IPS-15b (cell line): ENCODE measurements around the gene FLNC.

Experiments
- H3K27me3 ChIP-seq: one replicate; pipeline ENCODE4 v1.6.1; 2013; ENCODE audit warnings: low read length; ENCODE audit not compliant: control insufficient read depth, insufficient read depth
- H3K36me3 ChIP-seq: one replicate; pipeline ENCODE4 v1.6.1; 2013; ENCODE audit warnings: low read length; ENCODE audit not compliant: control insufficient read depth, insufficient read depth
- H3K4me1 ChIP-seq: one replicate; pipeline ENCODE4 v1.6.1; 2013; ENCODE audit warnings: mild to moderate bottlenecking, low read length; ENCODE audit not compliant: control insufficient read depth, insufficient read depth
- H3K4me3 ChIP-seq: one replicate; pipeline ENCODE4 v1.5.1; 2013; ENCODE audit warnings: low read depth, low read length
- H3K9ac ChIP-seq: one replicate; pipeline ENCODE4 v1.6.1; 2013; ENCODE audit warnings: low read depth, mild to moderate bottlenecking, low read length
- H3K9me3 ChIP-seq: one replicate; pipeline ENCODE4 v1.6.1; 2013; ENCODE audit warnings: mild to moderate bottlenecking, low read length; ENCODE audit not compliant: control insufficient read depth, insufficient read depth

The FLNC gene

DNA sequence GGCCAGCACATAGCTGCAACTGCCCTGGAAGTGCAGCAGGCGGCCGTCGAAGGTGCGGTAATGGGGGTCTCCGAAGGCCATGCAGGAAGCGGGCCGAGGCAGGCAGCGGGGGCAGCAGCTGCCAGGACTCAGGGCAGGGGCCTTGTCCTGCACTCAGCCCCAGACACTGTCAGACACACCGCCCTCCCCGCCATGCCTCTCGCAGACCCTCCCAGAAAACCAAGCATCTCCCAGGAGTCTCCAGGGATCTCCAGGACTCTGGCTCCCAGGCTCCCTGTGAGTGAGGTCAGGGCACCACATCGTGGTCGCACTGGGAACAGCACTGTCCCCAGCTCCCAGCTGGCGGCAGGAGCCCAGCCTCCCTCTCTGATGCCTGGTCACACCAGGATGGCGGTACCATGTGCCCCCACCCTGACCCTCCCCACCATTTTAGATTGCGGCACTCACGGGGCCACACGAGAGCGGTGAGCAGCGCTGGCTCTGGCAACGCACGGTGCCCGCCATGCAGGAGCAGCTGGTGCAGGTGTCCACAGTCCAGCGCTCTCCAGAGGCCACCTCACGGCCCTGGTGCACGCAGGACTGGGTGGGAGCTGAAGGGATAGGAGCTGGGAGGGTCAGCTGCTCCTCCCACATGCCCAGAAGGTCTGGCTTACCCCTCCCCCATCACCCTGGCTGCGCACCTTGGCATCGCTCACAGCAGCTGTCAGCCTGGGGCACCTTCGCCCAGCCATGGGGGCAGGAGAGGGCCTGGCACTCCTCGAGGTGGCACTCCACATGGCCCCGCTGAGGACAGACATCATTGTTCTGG, 49.9 kb downstream of the FLNC start:
- no peaks in the 10 kb centered on the region for H3K36me3 ChIP-seq
- peaks cover 2% of the 10 kb centered on the region for H3K4me1 ChIP-seq
- H3K4me3 ChIP-seq = no peak overlapping the region
- H3K27me3 ChIP-seq = no peaks in the 10 kb centered on the region
- no peaks in the 10 kb centered on the region for H3K9me3 ChIP-seq
- H3K9ac ChIP-seq = no peak overlapping the region

DNA sequence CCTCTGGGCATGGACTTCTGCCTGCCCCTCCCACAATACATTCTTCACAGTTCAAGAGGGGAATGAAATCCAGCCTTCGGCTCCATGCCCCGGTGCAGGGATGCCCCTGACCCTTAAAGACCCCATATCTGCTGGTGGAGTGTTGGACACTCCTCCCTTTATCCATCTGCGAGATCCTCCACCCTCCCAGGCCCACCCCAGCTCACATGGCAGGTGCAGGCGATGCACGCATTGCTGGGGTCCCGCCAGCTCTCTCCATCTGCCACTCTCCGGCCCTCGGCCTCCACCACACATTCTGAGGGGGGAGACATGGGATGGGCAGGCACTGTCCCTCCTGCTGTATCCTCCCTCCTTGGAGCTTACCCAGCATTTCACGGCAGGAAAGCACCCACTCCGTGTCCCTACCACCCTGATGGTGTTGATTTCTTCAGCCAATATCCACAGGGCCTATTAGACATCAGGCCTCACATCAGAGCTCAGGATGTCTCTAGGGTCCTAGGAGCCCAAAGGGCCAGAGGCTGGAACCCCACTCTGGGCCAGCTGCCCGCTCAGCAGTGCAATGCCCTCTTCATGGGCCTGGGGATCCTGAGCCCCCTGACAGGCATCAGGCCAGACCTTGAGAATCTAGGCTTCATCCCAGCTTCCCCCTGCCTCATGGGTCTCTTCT, 50.7 kb downstream of the FLNC start:
- no peaks in the 10 kb centered on the region for H3K27me3 ChIP-seq
- peaks cover 2% of the 10 kb centered on the region for H3K4me1 ChIP-seq
- no peak overlapping the region for H3K4me3 ChIP-seq
- no peaks in the 10 kb centered on the region for H3K36me3 ChIP-seq
- H3K9ac ChIP-seq = no peak overlapping the region
- H3K9me3 ChIP-seq = no peaks in the 10 kb centered on the region

DNA sequence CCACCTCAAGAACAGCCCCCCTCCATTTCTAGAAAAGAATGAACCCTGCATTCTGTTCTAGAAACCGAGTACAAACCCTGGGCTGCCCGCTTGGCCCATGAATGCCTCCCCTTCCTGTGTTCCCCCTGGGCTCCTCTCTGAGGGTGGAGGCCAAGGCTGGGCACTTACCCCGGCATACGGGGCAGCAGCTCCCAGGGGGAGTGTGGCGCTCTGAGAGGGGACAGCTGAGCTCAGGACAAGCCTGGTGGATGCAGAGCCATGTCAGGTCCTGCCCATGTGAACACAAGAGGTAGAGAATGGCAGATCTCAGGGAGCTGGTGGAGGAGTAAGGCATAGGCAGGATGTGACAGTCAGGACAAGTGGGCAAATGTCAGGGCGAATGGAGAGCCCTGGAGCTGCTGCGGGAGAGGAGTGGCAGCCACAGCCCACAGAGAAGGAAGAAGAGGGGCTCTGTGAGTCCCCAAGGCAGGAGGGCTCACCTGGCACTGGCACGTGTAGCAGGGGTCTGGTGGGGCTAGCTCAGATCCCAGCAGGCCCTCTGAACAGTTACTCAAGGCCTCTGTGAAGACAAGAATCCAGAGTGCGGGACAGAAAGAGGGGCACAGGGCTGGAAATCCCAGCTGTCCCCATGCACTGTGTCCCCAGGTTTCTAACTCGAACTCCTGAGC, 51.4 kb downstream of the FLNC start:
- no peaks in the 10 kb centered on the region for H3K27me3 ChIP-seq
- peaks cover 2% of the 10 kb centered on the region for H3K4me1 ChIP-seq
- no peaks in the 10 kb centered on the region for H3K9me3 ChIP-seq
- no peaks in the 10 kb centered on the region for H3K36me3 ChIP-seq
- H3K9ac ChIP-seq = no peak overlapping the region
- no peak overlapping the region for H3K4me3 ChIP-seq

DNA sequence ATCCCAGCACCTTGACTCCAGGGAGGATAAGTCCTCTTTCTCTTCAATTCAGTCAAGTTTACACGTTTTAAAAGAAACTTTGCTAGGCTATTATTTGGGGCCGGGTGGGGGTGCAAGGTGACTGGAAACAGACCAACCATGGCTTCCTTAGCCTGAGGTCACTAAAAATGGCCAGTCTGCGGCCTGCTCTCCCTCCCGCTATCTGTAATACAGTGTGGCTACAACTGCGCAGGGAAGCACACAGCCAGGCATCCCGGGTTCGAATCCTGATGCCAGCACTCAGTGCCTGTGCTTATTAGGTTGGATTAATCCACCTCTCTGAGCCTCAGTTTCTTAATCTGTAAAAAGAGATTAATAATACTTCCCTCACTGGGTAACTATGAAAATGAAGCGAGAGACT, 51.9 kb downstream of the FLNC start:
- H3K36me3 ChIP-seq = no peaks in the 10 kb centered on the region
- H3K4me3 ChIP-seq = no peak overlapping the region
- no peaks in the 10 kb centered on the region for H3K9me3 ChIP-seq
- H3K4me1 ChIP-seq = peaks cover 2% of the 10 kb centered on the region
- no peaks in the 10 kb centered on the region for H3K27me3 ChIP-seq
- H3K9ac ChIP-seq = no peak overlapping the region

DNA sequence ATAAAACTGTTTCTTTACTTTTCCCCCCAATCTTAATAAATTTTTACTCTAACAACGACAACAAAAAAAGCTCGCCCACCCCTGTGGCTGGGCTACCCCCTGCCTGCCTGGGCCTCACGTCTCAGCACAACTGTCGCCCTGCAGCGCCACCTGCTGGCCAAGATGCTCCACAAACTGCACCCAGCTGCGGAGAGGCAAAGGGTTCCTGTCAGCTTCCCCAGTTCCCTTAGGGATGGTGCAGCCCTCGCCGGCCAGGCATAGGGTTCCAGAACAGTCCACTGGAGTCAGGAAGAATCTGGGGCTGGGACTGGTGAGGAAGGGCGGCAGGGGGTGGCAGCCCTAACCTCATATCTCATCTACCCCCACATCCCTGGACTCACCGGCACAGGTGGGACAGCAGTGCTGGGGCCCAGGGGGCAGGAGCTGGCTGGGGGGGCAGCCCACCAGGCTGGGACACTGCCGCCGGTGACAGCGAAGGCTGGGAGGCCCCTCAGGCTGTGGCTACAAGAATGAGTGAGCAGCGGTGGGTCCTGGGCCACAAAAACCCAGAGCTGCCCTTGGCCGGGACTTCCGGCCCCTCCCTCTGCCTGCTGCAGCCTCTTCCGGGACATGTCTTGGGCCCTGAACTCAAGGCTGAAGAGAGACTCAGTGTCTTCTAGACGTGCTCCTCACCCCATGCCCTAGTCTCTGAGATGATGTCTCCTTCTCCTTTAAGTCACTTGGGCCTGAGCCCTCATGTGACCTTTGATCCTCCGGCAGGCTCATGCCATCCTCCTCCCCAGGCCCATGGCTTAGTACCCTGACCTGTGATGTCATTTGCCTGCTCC, 53.6 kb downstream of the FLNC start:
- no peak overlapping the region for H3K9ac ChIP-seq
- H3K36me3 ChIP-seq = no peaks in the 10 kb centered on the region
- H3K9me3 ChIP-seq = no peaks in the 10 kb centered on the region
- H3K4me1 ChIP-seq = peaks cover 2% of the 10 kb centered on the region
- no peak overlapping the region for H3K4me3 ChIP-seq
- no peaks in the 10 kb centered on the region for H3K27me3 ChIP-seq

DNA sequence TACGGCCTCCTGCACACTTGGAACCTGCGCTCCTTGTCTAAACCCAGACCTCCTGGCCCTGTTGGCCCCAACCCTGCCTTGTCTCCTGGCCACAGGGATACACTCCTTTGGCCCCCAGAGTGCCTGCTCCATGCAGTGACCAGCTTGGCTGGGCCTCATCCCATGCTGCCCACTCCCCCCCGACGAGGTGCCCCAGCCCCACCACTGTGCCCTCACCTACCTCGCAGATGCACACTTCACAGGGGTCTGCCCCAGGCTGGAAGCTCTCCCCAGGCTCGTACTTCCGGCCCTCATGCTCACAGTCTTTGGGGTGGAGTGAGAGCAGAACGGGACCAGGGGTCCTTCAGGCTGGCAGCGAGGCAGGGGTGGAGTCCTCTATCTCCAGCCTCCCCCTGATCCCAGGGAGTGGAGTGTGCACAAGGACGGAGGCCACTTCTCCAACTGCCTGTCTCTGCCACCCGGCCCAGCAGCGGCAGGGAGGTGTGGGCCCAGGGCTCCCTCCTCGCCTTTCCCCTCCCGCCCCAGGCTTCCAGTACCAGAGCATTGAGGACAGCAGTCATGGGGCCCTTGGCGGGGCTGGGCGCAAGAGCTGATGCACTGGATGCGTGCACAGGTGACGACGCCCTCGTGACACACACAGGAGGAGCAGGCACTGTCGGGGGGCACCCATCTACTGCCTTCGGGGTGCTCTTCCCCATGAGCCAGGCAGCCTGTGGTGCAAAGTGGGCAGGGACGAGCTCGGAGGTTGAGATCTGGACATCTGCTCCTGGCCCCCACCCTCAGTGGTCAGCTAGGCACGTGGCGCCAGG, 54.6 kb downstream of the FLNC start:
- Histone ChIP-seq H3K27me3 (no peaks in the 10 kb centered on the region), H3K4me1 (peaks cover 7% of the 10 kb centered on the region), H3K36me3 (no peaks in the 10 kb centered on the region), H3K4me3 (no peak overlapping the region), H3K9ac (no peak overlapping the region), H3K9me3 (no peaks in the 10 kb centered on the region)

DNA sequence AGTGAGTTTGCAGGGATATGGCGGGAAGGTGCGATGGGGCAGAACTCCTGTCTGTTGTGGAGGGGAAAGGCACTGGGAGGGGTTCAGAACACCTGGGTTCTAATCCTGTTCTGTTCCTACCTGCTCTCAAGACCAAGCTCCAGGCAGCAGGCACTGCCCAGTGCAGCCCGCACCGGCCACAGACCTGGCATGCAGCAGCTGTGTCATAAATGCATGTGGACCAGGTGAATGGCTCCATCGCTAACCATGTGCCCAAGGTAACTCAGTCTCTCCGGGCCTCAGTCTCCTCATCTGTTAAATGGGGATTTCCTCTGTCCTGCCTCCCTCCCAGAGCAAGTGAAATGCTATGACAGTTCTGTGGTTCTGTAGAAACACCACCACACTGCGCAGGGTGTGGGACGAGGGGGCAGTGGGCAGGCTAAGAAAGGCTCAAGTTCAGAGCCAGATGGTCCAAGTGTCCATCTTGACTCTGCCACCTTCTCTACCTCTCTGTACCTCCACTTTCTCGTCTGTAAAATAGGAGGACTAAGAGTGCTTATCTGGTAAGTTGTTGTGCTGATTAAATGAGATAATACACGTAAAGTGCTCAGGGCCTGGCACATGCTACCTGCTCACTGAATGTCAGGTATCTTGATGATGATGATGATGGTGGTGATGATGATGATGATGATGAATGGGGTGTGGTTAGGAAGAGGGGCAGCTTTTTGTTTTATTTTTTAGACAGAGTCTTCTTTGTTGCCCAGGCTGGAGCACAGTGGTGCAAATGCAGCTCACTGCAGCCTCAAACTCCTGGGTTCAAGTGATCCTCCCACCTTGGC, 55.4 kb downstream of the FLNC start:
- Histone ChIP-seq H3K4me1 (peaks cover 8% of the 10 kb centered on the region), H3K36me3 (no peaks in the 10 kb centered on the region), H3K9me3 (no peaks in the 10 kb centered on the region), H3K27me3 (no peaks in the 10 kb centered on the region), H3K4me3 (no peak overlapping the region), H3K9ac (no peak overlapping the region)

DNA sequence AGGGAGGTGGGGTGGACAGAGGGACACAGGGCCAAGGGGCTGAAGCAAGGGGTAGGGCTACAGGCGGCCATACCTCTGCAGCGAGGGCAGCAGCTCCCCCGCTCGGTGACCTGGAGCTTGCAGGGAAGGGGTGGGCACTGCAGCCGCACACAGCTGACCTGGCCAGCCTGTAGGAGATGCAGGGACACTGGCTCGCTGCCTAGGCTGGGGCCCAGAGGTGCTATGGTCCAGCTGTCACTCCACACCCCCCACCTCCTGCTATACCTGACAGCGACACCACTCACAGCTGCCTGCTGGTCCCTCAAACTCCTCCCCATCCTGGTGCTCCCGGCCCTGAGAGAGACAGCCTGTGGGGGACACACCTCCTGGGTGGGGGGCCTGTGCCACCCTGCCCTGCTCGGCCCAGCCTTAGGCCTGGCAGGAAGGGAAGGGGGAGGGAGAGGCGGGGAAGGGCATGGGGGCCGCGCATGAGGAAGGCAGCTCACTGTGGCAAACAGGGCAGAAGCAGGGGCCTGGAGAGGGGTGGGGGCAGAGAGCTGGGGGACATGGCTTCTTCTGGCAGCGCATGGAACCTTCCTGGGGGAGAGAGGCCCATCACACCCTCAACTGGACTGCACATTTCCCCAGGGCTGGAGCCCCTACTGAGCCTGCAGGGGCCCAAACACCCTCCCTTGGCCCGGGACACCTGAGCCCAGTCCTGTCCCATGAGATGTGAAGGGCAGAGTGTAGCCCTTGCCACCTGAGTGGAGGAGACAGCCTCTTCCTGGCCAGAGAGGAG, 56.4 kb downstream of the FLNC start:
- Histone ChIP-seq H3K9me3 (no peaks in the 10 kb centered on the region), H3K4me1 (peaks cover 8% of the 10 kb centered on the region), H3K9ac (no peak overlapping the region), H3K4me3 (no peak overlapping the region), H3K36me3 (no peaks in the 10 kb centered on the region), H3K27me3 (no peaks in the 10 kb centered on the region)

DNA sequence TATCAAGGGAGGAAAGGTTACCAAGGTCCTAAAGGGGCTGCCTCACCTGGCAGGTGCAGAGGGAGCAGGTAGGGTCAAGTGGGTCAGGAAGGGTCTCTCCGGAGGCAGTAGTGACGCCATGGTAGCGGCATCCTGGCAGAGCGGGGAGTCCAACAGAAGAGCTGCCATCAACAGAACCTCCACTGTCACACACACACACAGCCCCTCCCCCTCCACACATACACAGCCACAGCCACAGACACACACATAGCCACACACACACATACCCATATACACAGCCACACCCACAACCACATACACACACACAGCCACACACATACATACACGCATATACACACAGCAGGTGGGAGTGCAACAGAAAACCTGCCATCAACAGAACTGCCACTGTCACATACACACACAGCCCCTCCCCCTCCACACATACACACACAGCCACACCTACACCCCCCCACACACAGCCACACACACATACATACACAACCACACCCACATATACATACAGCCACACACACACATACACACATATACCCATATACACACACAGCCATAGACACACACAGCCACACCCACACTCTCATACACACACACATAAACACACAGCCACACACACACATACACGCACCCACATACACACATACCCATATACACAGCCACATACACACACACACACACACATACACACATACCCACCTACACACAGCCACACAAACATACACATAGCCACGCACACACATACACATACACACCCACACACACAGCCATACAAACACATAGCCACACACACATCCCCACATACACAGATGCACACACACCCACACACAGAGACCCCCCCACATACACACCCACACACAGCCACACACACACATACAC, 57.2 kb downstream of the FLNC start:
- Histone ChIP-seq H3K27me3 (peaks cover 3% of the 10 kb centered on the region), H3K36me3 (no peaks in the 10 kb centered on the region), H3K9me3 (no peaks in the 10 kb centered on the region), H3K4me3 (no peak overlapping the region), H3K4me1 (peaks cover 11% of the 10 kb centered on the region), H3K9ac (no peak overlapping the region)
